ENCODE results near the gene AP1G1. TPM values are rescaled to one million over a fixed set of nuclear protein-coding genes. Genes with fewer than 3 reads are reported as not detected.

Gene AP1G1
- polyA plus RNA-seq, 1 donor from 2014 or later: 57.1 TPM

DNA sequence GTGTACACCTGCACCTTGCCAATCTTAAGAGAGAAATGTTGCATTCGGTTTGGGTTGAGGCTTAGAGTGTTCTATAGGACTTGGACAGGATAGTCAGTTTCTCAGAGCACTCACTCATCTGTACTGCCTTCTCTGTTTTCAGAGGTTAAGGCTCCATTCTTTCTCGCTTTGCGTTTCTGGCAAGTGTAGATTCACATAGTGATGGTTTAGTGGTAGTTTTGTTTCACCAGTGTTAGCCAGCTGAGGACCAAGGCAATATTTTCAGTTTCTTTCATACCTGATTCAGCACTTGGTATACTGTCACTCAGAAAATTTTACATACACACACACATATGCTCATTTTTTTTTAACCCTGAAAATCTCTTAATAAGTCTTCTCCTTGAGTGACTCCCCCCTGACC is 38.5 kb upstream of the AP1G1 start:
- peak overlapping the region; percentile 94 for H3K9ac ChIP-seq (ENCODE audit: low read length)
- no peaks in the 10 kb centered on the region for H3K36me3 ChIP-seq (ENCODE audit: insufficient read depth, low read length)
- H3K27ac ChIP-seq (ENCODE audit: low read length): no peak overlapping the region
- peaks cover 25% of the 10 kb centered on the region for H3K79me2 ChIP-seq (replicated peaks; ENCODE audit: insufficient read depth, low read length)
- peak overlapping the region; percentile 69 for H3K4me2 ChIP-seq (ENCODE audit: low read length)
- no peak overlapping the region for H2AFZ ChIP-seq (ENCODE audit: low read depth, low read length)
- H4K20me1 ChIP-seq (ENCODE audit: insufficient read depth): no peaks in the 10 kb centered on the region
- H3K9me2 ChIP-seq (ENCODE audit: insufficient read depth, low read length): no peaks in the 10 kb centered on the region
- no peaks in the 10 kb centered on the region for H3K27me3 ChIP-seq (ENCODE audit: insufficient read depth, low read depth, low read length)
- H3K4me3 ChIP-seq (ENCODE audit: low read length): peak overlapping the region; percentile 86
- no peaks in the 10 kb centered on the region for H3K9me3 ChIP-seq (ENCODE audit: low read length)
- no peaks in the 10 kb centered on the region for H3F3A ChIP-seq (ENCODE audit: insufficient read depth, low read length, poor library complexity, severe bottlenecking)
- no peak for TF ChIP-seq EZH2 (IDR thresholded peaks at IDR 0.05; ENCODE audit: borderline replicate concordance, insufficient read depth, low read length, poor library complexity, severe bottlenecking)
- TF ChIP-seq POLR2AphosphoS5 (IDR thresholded peaks at IDR 0.05): no peak
- TF ChIP-seq, protein P1, sequence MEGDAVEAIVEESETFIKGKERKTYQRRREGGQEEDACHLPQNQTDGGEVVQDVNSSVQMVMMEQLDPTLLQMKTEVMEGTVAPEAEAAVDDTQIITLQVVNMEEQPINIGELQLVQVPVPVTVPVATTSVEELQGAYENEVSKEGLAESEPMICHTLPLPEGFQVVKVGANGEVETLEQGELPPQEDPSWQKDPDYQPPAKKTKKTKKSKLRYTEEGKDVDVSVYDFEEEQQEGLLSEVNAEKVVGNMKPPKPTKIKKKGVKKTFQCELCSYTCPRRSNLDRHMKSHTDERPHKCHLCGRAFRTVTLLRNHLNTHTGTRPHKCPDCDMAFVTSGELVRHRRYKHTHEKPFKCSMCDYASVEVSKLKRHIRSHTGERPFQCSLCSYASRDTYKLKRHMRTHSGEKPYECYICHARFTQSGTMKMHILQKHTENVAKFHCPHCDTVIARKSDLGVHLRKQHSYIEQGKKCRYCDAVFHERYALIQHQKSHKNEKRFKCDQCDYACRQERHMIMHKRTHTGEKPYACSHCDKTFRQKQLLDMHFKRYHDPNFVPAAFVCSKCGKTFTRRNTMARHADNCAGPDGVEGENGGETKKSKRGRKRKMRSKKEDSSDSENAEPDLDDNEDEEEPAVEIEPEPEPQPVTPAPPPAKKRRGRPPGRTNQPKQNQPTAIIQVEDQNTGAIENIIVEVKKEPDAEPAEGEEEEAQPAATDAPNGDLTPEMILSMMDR (IDR thresholded peaks at IDR 0.05; ENCODE audit: poor library complexity, severe bottlenecking): no peak
- no peak for TF ChIP-seq TAF1 (IDR thresholded peaks at IDR 0.05; ENCODE audit: low read depth)
- TF ChIP-seq SMC3 (conservative IDR thresholded peaks at IDR 0.05; ENCODE audit: poor library complexity): no peak
- TF ChIP-seq, protein P2, sequence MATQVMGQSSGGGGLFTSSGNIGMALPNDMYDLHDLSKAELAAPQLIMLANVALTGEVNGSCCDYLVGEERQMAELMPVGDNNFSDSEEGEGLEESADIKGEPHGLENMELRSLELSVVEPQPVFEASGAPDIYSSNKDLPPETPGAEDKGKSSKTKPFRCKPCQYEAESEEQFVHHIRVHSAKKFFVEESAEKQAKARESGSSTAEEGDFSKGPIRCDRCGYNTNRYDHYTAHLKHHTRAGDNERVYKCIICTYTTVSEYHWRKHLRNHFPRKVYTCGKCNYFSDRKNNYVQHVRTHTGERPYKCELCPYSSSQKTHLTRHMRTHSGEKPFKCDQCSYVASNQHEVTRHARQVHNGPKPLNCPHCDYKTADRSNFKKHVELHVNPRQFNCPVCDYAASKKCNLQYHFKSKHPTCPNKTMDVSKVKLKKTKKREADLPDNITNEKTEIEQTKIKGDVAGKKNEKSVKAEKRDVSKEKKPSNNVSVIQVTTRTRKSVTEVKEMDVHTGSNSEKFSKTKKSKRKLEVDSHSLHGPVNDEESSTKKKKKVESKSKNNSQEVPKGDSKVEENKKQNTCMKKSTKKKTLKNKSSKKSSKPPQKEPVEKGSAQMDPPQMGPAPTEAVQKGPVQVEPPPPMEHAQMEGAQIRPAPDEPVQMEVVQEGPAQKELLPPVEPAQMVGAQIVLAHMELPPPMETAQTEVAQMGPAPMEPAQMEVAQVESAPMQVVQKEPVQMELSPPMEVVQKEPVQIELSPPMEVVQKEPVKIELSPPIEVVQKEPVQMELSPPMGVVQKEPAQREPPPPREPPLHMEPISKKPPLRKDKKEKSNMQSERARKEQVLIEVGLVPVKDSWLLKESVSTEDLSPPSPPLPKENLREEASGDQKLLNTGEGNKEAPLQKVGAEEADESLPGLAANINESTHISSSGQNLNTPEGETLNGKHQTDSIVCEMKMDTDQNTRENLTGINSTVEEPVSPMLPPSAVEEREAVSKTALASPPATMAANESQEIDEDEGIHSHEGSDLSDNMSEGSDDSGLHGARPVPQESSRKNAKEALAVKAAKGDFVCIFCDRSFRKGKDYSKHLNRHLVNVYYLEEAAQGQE (IDR thresholded peaks at IDR 0.05; ENCODE audit: borderline replicate concordance): no peak
- no peak for TF ChIP-seq RAD21 (conservative IDR thresholded peaks at IDR 0.05)

DNA sequence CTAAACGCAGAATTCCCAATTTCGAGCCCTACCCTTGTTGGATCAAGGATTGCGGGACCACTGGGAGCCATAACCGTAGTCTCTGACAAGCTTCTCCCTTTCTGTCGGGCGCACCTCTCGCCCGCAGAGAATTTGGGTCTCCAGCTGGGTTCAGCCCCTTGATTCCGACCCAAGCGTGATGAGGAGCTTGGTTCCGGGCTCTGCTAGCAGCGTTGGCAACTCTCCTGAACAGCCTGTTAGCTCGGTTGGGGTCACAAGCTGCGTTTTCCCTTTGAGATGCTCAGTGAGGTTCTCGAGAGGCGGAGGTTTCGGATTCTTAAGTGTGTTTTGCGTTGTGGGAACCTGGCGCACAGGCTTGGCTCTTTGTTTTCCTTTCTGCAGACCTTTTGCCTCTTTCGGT is 37.8 kb upstream of the AP1G1 start:
- H3K79me2 ChIP-seq (replicated peaks; ENCODE audit: insufficient read depth, low read length): peaks cover 25% of the 10 kb centered on the region
- H4K20me1 ChIP-seq (ENCODE audit: insufficient read depth): no peaks in the 10 kb centered on the region
- peak overlapping the region; percentile 52 for H3K27ac ChIP-seq (ENCODE audit: low read length)
- TF ChIP-seq TAF1 (IDR thresholded peaks at IDR 0.05; ENCODE audit: low read depth): no peak
- no peak for TF ChIP-seq SMC3 (conservative IDR thresholded peaks at IDR 0.05; ENCODE audit: poor library complexity)
- no peak for TF ChIP-seq EZH2 (IDR thresholded peaks at IDR 0.05; ENCODE audit: borderline replicate concordance, insufficient read depth, low read length, poor library complexity, severe bottlenecking)
- TF ChIP-seq EP300 (conservative IDR thresholded peaks at IDR 0.05; ENCODE audit: poor library complexity, severe bottlenecking): no peak
- no peak for TF ChIP-seq RAD21 (conservative IDR thresholded peaks at IDR 0.05)
- TF ChIP-seq, protein P2 (IDR thresholded peaks at IDR 0.05; ENCODE audit: borderline replicate concordance): no peak
- TF ChIP-seq POLR2AphosphoS5 (IDR thresholded peaks at IDR 0.05): no peak
- no peak for TF ChIP-seq MXI1 (conservative IDR thresholded peaks at IDR 0.05; ENCODE audit: poor library complexity, severe bottlenecking)
- peak overlapping the region; percentile 94 for H3K9ac ChIP-seq (ENCODE audit: low read length)
- H3K36me3 ChIP-seq (ENCODE audit: insufficient read depth, low read length): no peaks in the 10 kb centered on the region
- peak overlapping the region; percentile 69 for H2AFZ ChIP-seq (ENCODE audit: low read depth, low read length)
- H3F3A ChIP-seq (ENCODE audit: insufficient read depth, low read length, poor library complexity, severe bottlenecking): no peaks in the 10 kb centered on the region
- H3K4me2 ChIP-seq (ENCODE audit: low read length): peak overlapping the region; percentile 69
- H3K27me3 ChIP-seq (ENCODE audit: insufficient read depth, low read depth, low read length): no peaks in the 10 kb centered on the region
- no peaks in the 10 kb centered on the region for H3K9me2 ChIP-seq (ENCODE audit: insufficient read depth, low read length)
- peak overlapping the region; percentile 86 for H3K4me3 ChIP-seq (ENCODE audit: low read length)
- no peaks in the 10 kb centered on the region for H3K9me3 ChIP-seq (ENCODE audit: low read length)

Measured in neural cell (in vitro differentiated cells).